Kidney glomerular epithelial cell (primary cell): ENCODE data around the gene HERC5.

Experiments
- DNase-seq: peaks from one replicate; lab custom pipeline; 2025; lab: John Stamatoyannopoulos, UW

Gene HERC5

GRCh38 chr4:88522702-88523324 is 65.9 kb downstream of the HERC5 start:
- peak; percentile 10 for DNase-seq

DNA sequence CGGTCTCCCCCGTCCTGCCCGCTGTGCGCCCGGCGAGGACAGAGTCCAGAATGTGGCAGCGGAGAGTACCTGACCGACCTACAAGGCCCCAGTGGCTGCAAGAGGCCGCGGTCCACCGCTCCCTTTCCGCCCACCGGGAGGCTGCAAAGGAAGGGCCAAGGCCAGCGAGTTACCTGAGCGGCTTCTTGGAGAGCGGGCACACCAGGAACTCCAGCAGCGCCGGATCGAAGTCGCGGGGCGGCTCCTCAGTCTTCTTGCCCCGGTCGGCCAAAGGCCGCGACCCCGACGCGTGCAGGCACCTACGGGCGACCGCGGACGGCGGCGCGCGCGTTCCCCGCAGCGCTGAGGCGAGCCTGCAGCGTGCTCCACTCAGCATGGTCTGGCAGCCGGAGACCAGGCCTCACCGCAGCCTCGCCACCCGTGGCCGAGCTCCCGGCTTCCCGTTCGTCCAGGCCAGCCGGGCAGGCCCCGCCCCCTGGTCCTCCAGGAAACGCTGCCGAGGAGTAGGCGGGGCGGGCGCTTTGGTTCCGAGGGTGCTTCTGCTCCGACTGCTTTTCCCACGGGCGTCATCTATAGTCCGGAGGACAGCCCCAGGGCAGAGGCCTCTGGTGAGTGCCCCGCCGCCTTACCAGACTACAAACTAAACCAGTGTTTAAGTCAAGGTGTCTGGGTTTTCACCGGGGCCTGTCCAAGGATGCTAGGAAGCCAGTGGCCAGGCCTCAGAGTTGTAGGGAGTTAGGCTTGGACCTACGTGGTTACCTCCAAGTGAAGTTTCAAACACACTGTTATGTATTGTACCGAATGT is 66.6 kb downstream of the HERC5 start, which contains the start of gene PYURF:
TSS of gene PYURF (minus strand) at position 452 of the 805 bp plus-strand sequence. CDS start at position 376, 76 bp downstream.
- DNase-seq = peak; percentile 88

DNA sequence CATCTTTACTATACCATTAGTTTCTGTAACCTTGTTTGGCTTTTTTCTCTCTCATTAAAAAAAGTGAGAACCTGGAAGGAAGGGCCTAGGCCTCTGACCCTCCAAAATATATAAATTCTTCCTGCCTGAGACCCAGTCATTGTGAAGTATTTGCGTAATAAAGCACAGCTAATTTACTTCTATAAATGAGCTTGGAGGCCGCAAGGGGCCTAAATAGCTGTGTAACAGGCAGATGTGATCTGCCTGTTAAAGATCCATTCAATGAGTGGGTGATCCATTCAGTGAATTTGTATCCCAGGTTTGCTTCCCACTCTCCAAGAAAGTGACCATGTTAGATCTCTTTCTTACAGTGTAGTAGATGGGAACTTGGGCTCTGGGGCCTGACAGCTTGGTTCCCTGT is 67.3 kb downstream of the HERC5 start:
- DNase-seq = no peak

- peak; percentile 2 for DNase-seq
Measured at GRCh38 chr4:88526221-88526815, 69.4 kb downstream of the HERC5 start.

DNA sequence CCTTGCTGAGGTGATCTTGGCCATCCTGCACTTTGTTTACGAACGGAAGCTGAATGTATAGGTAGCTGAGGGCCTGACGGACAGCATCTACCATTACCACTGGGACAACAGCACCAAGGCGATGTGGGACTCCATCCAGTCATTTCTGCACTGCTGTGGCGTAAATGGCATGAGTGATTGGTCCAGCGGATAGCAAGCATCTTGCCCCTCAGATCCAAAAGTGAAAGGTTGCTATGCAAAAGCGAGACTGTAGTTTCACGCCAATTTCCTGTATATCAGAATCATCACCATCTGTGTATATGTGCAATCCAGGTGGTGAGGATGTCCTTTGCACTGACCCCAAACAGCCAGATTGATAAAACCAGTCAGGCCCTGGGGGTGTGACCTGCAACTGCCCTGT is 70.9 kb downstream of the HERC5 start:
- no peak for DNase-seq

DNA sequence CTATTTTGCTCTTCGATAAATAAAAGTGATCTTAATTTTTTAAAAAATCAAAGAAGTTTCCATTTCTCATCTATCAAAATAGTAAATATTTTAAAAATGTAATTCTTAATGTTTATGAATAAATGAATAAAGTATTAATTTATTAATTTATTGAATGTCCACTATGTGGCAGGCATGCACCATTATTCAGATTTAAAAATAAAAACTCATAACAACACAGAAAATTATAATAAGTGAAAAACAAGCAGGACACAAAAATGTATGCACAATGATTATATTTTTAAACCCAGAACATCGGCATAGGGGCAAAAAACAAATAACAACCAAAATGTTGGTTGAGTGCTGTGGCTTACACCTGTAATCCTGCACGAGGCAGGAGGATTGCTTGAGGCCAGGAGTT is 71.9 kb downstream of the HERC5 start:
- no peak for DNase-seq

DNA sequence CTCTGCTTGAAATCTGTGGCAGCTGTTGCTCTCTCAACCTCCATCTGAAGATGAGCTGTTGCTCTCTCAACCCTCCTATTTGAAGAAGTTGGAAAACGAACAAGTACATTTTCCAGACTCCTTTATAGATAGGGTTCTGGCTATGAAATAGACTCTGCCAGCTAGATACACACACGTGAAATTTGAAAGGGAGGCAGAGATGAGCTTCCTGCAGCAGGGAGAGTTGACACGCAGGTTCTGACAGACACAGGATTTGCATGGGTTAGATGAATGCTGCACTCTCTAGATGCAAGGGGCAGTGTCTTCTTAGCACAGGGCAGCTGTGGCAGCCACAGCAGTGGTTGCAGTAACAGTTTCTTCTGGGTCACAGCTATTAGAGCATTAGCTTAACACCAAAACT is 74.6 kb downstream of the HERC5 start:
- no peak for DNase-seq

DNA sequence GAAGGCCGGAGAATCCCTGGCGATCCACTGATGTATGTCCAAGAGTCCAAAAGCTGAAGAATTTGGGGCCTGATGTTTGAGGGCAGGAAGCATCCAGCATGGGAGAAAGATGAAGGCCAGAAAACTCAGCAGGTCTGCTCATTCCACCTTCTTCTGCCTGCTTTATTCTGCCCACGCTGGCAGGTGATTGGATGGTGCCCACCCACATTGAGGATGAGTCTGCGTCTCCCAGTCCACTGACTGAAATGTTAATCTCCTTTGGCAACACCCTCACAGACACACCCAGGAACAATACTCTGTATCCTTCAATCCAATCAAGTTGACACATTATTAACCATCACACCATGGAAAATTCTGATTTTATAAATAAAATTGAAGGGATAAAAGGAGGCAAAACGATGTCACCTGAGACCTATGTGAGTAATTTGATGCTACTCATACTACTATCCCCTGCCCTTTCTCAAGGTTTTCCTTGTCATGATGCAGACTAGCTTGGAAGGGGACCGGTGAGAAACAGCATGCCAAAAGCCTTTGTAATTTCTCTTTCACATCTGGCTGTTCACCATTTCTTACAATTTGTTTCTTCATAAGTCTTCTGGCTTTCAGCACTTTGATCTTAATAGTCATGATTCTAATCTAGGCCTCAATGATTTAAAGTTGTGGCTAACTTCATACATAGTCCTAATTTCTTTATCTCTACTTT is 76.3 kb downstream of the HERC5 start:
- DNase-seq = no peak

DNA sequence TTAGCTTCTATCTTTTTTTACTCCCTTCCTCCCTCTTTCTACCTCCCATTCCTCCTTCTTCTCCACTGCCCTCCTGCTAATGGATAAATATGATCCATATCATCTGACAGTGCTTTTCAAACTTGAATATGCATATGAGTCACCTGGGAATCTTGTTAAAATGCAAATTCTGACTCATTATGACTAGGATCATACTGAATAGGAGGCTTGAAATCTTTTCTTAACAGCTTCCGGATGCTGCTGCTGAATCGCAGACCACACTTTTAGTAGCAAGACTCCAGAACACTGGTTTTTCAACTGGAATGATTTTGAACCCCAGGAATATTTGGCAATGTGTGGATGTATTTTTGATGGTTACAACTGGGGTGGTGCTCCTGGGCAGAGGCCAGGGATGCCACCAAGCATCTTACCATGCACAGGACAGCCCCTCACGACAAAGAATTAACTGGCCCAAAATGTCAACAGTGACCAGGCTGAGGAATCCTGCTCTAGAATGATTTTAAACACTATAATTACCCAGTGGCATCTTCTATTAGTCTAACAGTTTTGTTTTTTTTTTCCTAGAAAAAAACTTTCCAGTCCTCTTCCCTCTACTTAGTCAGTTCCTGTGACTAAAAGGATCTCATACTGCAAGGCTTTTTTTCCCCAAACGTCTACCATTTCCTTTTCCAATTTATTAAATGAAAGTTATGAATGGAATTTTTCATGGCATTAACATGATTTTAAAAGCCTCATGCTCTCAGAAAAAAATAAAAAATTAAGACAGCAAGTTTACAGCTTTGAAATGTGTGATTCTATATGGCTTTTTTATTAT is 77.2 kb downstream of the HERC5 start:
- peak; percentile 39 for DNase-seq

- no peak for DNase-seq
Measured at GRCh38 chr4:88535090-88535755, 78.3 kb downstream of the HERC5 start.

DNA sequence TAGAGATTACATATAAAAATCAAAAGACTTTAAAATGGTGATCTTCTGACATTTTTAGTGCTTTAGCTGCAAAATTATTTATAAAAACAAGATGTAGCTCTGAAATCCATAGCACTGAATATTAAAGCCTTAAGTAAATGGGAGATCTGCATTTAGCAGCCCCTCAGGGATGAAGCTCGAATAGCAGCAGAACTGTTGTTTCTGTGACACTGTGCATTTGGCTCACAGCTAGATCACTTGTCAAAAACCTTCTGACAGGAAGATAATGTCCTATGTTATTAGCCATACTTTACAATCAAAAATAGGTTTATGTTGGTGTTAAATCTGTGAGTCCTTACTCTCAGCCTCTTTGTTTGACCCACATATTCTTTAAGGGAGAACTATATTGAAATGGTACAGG is 80.8 kb downstream of the HERC5 start:
- DNase-seq = no peak

- peak; percentile 7 for DNase-seq
Measured at GRCh38 chr4:88539322-88540068, 82.6 kb downstream of the HERC5 start.

DNA sequence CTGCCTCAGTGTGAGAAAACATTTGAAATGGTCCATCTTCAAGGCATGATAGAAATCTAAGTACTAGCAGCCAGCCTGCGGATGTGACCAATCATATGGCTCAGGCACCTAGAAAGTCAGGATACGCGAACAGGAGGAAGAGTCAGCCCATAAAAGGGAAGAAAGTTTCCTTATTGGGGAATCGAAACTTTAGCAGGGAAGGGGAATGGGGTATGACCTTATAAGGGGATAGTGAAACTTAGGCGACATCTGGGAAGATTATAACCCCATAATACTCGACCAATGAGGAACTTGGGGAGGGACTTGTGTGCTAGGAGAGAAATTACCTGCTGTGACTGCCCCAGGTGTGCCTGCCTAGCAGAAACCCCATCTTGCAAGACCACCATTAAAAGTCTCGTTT is 92.9 kb downstream of the HERC5 start:
- no peak for DNase-seq
